HL-60 (cell line): ENCODE data around the gene FAM76B.

Experiments
- CTCF ChIP-seq: IDR thresholded peaks from one replicate; pipeline ENCODE4 v1.5.1; 2011; ENCODE audit warnings: low read length, control low read depth, inconsistent platforms; ENCODE audit not compliant: insufficient read depth
- GABPA ChIP-seq: IDR thresholded peaks from 2 replicates; pipeline ENCODE4 v1.6.1; 2012; ENCODE audit warnings: low read depth
- POLR2AphosphoS5 ChIP-seq: IDR thresholded peaks from 2 replicates; pipeline ENCODE4 v1.6.1; 2012; ENCODE audit warnings: low read depth
- REST ChIP-seq: IDR thresholded peaks from 2 replicates; pipeline ENCODE4 v1.6.1; 2012; ENCODE audit warnings: low read depth; ENCODE audit not compliant: insufficient replicate concordance

- no peak for TF ChIP-seq POLR2AphosphoS5
- no peak for TF ChIP-seq CTCF
- TF ChIP-seq REST, result no peak
- TF ChIP-seq GABPA, result no peak
These were observed 66.1 kb downstream of the FAM76B start for GRCh38 chr11:95723361-95723942.
